ENCODE measurements around the gene MTMR12.
"Not testable (repeated sequence)": the region's sequence is repeated elsewhere in the genome, so short reads cannot be mapped to it uniquely, and the experiment has no call there.

MTMR12 gene

DNA sequence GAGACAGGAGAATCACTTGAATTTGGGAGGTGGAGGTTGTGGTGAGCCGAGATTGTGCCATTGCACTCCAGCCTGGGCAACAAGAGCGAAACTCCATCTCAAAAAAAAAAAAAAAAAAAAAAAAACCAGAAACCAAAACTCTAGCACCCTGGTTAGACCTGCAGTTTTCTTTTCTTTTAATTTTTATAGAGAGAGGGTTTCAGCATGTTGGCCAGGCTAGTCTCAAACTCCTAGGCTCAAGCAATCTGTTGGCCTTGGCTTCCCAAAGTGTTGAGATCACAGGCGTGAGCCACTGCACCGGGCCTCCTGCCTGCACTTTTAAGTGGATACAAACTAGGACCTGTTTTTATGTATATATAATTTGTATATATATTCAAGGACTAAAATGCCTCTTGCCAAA, 12.9 kb upstream of the MTMR12 start:
- no peak for DNase-seq (ENCODE audit: low read depth in 2 of 2, low spot score in 1 of 2)

DNA sequence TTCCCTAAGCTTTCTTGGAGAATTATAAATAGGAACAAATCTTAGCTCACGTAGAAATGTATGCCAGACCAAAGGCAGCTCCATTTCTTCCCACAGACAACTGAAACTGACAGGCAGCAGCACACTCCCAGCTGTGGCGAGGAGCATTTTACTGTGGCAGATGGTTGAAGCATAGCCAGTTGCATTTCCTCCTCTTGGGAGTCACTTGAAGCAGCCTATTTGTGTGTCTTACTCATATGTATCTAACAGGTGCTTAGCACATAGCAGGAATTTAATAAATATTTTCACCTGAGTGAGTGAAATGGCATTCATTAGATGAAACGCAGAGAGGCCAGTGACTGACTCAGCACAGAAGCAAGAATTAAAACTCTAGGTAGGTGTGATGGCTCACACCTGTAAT, 12.3 kb upstream of the MTMR12 start:
- DNase-seq (ENCODE audit: low read depth in 2 of 2, low spot score in 1 of 2), result no peak

DNA sequence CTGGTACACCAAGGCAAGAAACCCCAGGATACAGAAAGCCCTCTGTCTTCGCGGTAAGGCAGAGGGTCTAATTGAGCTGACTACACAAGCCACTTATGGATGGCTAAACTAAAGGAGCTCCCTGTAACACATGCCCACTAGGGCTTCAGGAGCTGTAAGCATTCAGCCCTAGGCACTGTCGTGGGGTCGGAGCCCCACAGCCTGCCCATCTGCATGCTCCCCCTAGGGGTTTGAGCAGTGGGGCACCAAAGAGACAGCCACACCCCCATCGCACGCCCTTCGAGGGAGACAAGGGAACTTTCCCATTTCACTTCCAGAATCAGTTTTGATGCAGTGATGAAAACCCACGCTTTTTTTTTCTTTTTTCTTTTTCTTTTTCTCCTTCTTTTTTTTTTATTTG, 11.0 kb upstream of the MTMR12 start:
- DNase-seq (ENCODE audit: low read depth in 2 of 2, low spot score in 1 of 2), result no peak

DNA sequence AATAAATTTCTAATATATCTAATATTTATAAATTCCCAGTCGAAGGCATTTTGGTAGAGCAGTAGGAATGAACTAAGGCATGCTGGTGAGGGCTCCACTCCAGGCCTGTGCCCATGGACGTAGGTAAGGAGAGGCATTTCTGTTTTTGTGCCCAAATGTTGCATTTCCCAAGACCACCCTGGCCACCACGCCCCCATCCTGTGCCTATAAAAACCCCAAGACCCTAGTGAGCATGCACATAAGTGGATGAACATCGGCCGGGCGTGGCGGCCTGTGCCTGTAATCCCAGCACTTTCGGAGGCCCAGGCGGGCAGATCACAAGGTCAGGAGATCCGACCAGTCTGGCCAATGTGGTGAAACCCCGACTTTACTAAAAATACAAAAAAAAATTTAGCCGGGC, 10.1 kb upstream of the MTMR12 start:
- DNase-seq (ENCODE audit: low read depth in 2 of 2, low spot score in 1 of 2), result no peak

DNA sequence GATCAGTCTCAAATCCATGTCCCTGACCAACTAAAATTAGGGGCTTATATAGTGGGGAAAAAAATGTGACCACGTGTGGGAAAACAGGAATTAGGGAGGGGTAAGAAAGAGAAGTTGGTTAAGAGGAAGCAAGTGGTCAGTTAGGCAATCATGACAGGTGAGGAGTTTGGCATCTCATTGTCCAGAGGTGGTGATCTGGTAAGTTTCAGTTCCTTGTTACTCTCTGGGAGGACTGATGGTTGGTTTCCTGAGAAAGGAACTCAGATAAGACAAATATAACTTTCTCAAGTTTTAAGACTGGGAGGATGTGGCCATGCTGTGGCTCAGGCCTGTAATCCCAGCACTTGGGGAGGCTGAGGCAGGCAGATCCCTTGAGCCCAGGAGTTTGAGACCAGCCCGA, 9.0 kb upstream of the MTMR12 start:
- DNase-seq (ENCODE audit: low read depth in 2 of 2, low spot score in 1 of 2), result not testable (repeated sequence)

DNA sequence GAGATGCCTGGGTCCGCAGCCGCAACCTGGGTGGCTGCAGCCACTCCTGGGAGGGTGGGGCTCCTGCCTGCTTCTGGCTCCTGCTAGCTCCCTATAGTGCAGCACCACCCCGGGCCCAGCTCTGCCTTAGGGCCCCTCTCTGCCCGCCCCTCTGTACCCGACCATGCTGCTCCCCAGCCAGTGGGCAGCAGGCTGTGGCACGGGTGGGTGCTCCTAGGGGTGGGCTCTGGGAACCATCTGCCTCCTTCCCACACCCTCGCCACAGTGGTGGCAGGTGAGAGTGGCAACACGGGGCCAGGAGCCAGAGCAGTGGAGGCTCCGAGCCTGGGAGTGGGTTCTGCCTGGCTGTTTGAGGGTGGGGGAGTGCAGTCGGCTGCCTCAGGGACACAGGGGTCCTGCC, 7.8 kb upstream of the MTMR12 start:
- DNase-seq (ENCODE audit: low read depth in 2 of 2, low spot score in 1 of 2), result no peak

DNA sequence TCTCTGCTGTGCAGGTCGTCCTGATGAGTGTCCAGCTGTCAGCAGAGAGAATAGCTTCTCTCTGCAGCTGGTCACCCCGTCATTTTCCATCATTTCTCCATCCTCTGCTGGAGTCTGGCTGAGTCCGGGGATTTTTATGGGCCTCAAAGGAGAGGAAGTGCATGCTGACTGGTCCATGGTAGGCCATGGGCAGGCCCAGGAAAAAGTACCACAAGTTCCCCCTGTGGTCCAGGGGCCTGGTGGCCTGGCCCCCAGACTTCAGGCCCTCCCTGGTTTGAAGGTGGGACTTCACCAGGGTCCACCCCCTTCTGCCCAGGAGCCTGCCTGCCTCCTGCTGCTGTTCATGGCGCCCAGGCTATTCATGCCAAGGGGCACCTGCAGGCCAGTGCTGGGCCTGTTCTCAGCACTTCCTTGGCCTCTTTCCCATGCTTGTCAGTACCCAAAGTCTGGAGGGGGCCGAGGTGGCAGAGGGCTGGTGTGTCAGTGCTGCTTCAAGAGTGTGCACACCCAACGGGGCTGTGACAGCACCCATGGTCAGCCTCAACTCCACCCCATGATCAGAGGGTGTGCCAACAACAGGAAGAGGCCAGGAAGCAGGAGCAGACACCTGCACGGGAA, 7.3 kb upstream of the MTMR12 start:
- no peak for DNase-seq (ENCODE audit: low read depth in 2 of 2, low spot score in 1 of 2)

DNA sequence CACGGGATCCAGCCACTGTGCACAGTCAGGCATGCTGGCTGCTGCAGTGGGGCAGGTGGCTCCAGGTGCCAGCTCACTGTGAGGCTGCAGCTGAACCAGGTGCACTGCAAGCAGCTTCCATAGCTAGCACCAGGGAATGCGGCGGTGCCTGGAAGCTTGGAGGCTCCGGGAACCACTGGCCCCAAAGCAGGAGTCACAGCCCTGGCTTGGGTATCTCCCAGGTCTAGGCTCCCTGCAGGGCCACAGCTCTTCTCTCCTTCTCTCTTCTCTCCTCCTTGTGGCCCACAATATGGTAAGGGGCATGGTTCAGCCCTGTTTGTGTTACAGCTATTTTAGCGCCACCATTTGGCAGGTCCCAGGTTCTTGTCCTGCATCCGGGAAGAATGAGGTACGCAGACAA, 6.7 kb upstream of the MTMR12 start:
- no peak for DNase-seq (ENCODE audit: low read depth in 2 of 2, low spot score in 1 of 2)

DNA sequence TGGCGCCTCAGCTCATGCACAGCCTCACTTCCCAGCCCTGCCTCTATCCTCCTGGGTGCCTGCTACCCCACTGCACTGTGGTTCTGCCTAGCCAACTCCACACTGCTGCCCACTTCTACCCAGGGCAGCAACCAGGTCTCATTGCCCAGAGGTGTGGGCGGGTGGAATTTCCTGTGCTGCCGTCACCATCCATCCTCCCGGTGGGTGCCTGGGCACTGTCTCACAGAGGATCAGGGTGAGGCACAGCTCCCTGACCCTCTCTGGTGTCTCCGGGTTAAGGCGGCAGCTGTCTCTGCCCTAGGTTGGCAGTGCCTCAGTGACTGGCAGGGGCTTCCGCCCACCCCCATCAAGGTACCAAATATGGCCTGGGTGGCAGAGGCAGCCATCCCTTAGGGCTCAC, 4.3 kb upstream of the MTMR12 start:
- DNase-seq (ENCODE audit: low read depth in 2 of 2, low spot score in 1 of 2), result no peak

DNA sequence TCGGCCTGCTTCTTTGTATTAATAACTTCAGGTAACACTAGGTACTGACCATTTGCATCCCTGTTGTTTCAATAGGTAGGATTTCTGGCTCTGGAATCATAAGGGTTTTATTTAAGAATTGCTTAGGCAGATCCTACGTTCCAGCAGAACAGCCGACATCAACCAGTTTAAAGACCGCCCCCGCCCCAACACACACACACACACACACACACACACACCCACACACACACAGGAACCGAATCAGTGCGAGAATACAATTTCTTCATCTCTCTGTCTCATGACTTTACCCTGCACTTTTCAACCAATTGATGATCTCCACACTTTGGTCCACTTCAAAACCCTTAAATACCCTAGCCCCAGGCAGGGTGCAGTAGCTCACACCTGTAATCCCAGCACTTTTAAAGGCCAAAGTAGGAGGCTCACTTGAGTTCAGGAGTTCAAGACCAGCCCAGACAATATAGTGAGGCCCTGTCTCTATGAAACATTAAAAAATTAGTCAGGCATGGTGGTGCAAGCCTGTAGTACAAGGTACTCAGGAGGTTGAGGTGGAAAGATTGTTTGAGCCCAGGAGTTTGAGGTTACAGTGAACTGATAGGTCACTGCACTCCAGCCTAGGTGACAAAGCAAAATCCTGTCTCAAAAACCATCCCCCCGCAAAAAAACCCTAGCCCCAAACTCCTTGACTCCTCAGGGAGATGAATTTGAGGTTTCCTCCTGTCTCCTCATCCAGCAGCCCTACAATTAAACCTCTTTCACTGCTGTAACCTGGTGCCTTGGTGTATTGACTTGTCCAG, 2.7 kb upstream of the MTMR12 start:
- no peak for DNase-seq (ENCODE audit: low read depth in 2 of 2, low spot score in 1 of 2)

DNA sequence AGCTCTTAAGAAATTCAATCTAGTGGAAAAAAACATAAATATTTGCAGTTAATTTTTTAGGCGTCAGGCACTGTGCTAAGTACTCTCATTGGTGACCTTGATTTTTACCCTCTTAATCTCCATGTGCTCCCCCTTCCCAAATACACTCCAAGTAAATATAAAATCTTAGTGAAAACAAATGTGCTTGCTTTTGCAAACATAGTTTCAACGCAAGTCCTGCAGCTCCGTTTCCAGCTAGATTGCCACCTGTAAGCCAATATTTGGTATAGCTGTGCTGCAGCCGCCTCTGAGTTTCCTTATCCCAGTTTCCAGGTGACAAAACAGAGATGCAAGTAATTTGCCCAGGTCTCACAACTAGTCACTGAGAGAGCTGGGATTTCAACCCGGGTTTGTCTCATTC, 1.9 kb upstream of the MTMR12 start:
- DNase-seq (ENCODE audit: low read depth in 2 of 2, low spot score in 1 of 2), result no peak

DNA sequence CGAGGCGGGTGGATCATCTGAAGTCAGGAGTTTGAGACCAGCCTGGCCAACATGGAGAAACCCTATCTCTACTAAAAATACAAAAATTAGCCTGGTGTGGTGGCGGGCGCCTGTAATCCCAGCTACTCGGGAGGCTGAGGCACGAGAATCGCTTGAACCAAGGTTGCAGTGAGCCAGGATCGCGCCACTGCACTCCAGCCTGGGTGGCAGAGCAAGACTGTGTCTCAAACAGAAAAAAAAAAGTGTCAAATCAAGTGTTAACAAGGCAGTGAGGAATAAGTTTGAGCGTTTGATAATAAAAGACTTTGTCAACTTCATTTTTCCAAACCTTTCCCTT, 1.4 kb upstream of the MTMR12 start:
- DNase-seq (ENCODE audit: low read depth in 2 of 2, low spot score in 1 of 2), result not testable (repeated sequence)

DNA sequence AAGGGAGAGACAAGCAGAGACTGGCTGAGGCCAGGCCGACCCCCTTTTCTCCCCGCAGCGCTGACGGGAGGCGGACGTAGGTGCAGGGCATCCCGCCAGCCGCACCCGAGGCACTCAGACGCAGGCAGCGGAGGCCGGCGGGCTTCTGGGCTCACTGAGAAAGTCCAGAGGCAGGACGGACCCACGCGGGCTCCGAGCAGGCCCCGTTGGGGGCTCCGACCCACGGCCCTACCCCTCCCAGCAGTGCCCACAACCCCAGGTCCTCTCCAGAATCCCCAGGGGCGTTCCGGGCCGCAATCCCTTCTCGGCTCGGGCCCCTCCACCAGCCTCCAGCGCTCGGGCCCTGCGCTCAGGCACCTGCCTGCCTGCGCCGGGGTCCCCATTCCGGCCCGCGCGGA, 543 bp downstream of the MTMR12 start:
- DNase-seq (ENCODE audit: low read depth in 2 of 2, low spot score in 1 of 2), result peak; percentile 6 to 7

DNA sequence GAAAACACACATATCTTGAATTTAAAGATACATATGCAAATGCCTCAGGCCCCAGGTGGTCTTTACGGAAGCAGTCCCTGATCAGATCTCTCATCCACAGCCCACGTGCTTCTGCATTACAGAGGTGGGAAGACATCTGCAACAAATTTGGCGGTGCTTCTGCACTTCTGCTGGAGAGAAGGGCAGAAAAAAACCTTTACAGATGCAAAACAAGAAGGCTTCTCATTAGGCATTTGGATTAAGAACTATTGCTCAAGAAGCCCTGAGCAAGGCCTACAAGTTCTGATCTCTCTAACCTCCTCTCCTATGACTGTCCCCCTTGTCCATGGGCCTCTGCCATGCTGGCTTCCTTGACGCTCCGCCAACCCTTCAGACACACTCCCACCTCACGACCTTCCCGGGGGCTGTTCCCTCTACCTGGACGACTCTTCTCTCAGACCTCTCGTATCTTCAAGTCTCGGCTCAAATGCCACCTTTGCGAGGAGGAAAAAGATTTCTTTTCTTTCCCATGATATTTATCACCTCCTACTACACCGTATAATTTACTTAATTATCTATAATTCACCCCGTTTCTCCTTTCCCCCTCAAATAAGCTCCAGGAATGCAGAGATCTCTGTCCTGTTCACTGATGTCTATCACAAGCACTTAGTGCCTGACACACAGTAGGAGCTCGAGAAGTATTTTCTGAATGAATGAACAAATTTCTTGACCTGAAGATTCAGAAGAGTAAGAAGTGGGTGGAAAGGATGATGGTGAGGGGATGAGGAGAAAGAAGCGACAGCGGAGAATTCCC, 1.1 kb downstream of the MTMR12 start:
- no peak for DNase-seq (ENCODE audit: low read depth in 2 of 2, low spot score in 1 of 2)

DNA sequence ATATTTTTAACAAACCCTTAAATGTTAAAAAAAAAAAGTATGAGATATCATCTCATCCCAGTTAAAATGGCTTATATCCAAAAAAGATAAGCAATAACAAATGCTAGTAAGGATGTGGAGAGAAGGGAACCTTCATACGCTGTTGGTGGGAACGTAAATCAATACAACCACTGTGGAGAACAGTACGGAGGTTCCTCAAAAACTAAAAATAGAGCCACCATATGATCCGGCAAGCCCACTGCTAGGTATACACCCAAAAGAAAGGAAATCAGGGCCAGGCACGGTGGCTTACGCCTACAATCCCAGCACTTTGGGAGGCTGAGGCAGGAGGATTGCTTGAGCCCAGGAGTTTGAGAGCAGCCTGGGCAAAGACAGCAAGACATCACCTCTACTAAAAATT, 3.0 kb downstream of the MTMR12 start:
- no peak for DNase-seq (ENCODE audit: low read depth in 2 of 2, low spot score in 1 of 2)

DNA sequence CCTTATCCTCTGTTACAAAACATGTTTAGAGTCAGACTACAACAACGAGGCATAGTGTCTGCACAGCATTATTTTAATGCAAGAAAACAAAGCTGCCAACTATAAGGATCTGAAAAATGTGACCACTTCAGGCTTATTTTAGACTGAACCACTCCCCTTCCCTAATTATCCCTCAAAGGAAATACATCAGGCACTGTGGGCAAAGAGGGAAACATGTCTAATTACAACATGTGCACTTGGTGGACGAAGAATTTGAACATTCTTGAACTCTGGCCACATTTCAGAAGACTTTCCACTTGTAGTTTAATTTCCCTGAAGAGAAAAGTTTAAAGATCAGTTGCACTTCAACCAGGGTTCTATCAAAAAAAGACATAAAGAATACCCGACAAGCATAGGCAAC, 3.8 kb downstream of the MTMR12 start:
- no peak for DNase-seq (ENCODE audit: low read depth in 2 of 2, low spot score in 1 of 2)

DNA sequence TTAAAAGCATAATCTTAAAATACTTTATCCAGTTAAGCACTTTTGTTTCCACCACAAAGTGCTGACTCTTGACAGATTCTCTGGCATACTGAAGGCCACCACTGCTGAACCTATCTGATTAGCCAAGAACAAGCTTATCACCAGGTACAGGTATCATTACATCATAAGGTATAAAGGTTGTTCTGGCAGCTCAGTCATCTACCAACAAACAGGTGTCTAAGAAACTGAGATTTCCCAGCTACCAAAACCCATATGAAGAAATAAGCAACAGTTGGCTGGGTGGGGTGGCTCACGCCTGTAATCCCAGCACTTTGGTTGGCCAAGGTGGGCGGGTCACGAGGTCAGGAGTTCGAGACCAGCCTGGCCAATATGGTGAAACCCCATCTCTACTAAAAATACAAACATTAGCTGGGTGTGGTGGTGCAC, 5.0 kb downstream of the MTMR12 start:
- no peak for DNase-seq (ENCODE audit: low read depth in 2 of 2, low spot score in 1 of 2)

DNA sequence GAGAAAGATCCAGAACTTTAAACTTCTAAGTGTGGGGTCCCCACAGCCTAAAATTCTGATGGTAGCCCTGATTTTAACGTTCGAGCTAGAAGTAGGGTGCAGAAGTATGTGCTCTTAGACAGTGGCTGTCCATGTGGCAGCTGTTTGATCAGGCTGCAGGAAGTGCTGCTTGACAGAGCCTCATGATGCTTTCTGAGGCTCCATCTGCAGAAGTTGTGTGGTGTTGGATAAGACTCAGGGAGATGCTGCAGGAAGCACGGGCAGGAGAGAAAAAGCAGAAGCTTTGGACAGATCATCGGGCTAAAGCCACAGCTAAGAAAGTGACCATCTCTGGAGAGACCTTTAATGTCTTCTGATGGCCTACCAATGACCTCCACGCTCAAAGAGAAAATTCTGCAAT, 8.1 kb downstream of the MTMR12 start:
- no peak for DNase-seq (ENCODE audit: low read depth in 2 of 2, low spot score in 1 of 2)

DNA sequence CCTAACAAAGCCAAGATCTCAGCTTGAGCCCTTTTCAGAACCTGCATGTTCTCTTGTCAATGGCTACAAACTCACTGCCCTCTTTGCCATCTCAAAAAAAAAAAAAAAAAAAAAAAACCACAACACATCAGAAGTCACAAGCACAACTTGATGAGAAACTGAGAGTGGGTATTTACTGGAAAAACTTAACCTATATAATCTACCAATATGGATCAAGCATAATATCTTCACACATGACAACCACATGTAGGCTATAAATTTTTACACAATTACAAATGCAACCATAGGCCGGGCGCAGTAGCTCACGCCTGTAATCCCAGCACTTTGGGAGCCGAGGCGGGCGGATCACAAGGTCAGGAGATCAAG, 9.0 kb downstream of the MTMR12 start:
- DNase-seq (ENCODE audit: low read depth in 2 of 2, low spot score in 1 of 2), result no peak

DNA sequence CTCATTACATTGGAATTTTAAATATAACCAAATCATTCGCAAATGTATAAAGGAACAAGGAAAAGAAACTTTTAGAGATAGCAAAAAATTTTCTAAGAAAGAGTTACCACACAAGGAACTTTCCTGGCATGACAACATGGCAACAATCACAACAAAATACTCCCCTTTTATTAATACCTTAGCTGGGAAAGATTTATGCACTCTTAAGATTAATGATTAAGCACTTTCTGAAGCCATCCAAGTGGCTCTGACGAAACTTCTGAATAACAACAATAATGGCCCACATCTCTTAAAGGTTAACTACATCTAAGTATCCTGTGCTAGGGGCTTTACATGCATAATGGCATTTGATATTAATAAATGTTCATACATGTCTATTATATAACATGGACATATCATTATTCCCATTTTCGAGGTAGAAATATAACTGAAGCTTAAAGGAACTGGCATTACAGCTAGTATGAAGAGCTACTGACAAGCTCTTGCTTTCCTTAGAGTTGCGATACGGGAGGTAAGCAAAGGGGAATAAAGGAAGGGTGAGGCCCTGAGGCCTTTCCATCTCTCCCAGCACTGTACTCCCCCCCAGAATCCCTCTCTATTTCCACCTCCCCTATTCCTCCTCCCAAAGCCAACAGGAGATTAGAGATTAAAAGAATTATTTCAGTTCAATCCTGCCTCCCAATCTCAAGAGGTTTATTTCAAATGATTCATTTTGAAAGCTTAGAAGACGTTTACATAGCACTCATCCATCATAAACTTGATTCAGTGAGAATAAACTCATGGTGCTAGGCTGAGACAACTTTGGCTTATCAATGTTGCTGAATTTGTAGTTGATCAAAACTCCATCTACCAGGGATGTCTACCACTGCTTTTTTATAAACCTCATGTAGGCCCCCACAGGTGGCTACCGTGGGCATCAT, 9.6 kb downstream of the MTMR12 start:
- DNase-seq (ENCODE audit: low read depth in 2 of 2, low spot score in 1 of 2), result no peak

DNA sequence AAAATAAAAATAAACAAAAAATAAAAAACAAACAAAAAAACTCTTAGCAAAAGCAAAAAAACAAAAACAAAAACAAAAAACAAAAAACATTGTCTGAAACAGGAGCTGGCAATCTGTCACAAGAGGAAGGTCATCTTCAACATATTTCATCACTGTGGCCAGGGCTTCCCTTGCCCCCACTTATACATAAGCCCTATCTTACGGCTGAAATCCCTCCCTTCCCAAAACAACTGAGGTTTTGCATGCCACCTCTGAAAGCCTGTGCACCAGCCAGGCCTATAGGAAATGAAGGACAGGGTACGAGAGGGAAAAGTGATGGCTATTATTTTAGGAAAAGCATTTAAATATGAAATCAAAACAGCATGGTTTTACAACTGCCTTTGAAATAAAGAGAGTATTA, 10.8 kb downstream of the MTMR12 start:
- DNase-seq (ENCODE audit: low read depth in 2 of 2, low spot score in 1 of 2), result no peak
